GM12873 (cell line): ENCODE measurements around the gene AKAP11.

ENCODE experiments used
- TF ChIP-seq, protein P1 (sequence below): IDR thresholded peaks from 2 replicates; pipeline ENCODE4 v1.5.1; 2012; ENCODE audit warnings: low read depth, mild to moderate bottlenecking, moderate library complexity, low read length, control low read depth; ENCODE audit not compliant: insufficient read depth; ENCODE audit errors: missing control alignments

AKAP11 gene

DNA sequence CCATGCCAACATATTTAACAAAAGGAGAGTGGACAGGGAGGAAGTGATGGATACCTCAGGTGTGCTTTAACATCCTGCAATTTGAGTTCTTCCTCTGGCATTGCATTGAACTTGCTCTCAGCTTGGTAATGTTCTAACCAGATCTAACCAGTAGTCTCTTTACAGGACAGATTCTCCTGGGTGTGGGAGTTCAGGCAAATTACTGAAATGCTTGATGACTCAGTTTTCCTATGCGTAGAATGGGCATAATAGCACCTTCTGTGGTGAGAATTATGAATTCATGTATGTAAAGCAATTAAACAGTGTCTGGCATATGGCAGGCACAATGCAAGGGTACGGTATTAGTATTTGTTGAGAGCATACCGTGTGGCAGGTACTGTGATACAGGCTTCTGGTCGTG, 3.6 kb downstream of the AKAP11 start:
- TF ChIP-seq, protein P1, sequence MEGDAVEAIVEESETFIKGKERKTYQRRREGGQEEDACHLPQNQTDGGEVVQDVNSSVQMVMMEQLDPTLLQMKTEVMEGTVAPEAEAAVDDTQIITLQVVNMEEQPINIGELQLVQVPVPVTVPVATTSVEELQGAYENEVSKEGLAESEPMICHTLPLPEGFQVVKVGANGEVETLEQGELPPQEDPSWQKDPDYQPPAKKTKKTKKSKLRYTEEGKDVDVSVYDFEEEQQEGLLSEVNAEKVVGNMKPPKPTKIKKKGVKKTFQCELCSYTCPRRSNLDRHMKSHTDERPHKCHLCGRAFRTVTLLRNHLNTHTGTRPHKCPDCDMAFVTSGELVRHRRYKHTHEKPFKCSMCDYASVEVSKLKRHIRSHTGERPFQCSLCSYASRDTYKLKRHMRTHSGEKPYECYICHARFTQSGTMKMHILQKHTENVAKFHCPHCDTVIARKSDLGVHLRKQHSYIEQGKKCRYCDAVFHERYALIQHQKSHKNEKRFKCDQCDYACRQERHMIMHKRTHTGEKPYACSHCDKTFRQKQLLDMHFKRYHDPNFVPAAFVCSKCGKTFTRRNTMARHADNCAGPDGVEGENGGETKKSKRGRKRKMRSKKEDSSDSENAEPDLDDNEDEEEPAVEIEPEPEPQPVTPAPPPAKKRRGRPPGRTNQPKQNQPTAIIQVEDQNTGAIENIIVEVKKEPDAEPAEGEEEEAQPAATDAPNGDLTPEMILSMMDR = no peak

DNA sequence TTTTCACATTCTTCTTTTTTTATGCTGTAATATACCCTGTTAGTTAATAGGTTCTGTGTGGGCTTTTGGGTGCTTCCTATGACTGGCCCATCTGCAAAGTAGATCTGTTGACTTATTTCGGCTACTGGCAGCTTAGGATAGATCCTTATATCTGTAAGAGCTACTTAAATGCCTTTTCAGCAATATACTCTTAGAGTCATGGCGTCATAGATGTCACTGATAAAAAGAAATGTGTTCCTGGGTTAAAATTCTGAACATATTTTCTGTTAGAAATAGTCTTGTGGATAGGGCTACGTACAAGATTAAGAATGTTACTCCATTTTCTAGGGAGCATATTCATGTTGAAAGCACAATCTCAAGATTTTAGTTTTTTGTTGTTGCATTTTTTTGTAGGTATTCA, 4.7 kb downstream of the AKAP11 start:
- TF ChIP-seq, protein P1 = no peak

DNA sequence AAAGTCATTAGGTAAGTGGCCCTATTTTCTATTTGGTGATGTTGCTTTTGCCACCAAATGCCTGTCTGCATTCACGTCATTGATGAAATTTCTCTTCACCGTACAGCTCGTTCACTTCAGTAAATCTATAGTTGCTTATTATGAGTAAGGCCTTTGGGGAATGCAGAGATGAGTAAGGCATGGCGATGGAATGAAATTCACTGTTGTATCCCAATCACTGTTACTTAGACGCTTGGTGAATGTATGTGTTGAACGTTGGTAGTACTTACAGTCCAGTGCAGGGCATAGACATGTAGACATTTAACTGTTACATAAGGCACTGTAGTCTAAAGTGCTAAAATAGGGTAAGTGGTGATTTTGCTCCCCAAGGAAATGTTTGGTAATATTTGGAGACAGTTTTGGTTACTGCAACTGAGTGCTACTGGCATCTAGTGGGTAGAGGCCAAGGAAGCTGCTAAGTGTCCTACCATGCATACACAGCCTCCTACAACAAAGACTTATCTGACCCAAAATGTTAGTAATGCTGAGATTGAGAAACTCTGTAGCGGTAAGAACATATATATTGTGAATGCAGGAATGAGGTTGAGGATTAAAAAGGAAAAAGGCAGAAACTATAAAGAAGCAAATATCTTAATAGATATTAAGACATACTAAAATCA, 5.8 kb downstream of the AKAP11 start:
- TF ChIP-seq, protein P1 = no peak

DNA sequence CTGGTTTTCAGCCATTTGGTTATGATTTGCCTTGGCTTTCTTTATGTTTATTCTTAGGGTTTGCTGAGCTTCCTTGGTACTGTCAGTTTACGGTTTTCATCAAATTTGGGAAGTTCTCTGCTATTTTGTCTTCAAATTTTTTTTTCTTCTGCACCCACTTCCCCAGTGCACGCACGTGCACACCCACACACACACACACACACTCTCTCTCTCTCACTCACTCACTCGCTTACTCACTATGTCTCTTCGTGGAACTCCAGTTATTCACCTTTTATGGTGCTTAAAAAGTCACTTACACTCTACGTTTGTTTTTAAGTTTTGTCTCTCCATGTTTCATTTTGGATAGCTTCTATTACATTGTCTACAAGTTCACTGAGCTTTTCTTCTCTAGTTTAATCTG, 7.1 kb downstream of the AKAP11 start:
- TF ChIP-seq, protein P1 = no peak

DNA sequence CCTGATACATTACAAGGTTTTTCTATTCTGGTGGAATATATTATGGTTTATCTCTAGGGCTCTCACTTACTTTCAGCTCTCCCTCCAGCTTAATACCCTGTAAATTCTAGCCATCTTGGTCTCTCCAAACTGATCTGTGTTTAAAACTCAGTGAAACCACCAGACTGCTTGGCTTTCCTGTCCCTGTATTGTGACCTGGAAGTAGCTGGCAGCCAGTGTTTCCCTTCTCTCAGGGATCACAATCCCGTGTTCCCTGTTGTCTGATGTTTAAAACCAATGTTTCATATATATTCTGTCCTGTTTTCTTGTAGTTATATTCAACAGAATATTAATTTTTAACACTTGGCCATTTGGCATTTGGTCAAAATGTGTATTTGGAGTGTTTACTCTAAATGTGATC, 8.0 kb downstream of the AKAP11 start:
- TF ChIP-seq, protein P1 = no peak

DNA sequence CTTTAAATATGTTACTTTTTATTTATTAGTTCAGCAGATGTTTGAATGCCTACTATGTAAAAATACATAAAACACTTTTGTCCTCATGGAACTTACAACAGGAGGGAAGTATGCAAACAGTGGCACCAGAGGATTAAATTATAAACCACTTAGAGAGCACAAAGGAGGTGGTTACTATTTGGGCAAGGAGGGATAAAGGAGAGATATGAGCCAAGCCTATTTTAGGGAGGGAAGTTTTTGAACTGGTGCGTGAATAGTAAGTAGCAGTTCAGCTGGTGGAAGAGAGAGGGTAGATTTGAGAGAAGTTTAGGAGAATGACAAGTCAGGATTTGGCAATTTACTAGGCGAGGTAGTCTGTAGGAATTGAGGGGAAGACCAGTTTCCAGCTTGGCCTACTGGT, 8.6 kb downstream of the AKAP11 start:
- TF ChIP-seq, protein P1 = no peak

DNA sequence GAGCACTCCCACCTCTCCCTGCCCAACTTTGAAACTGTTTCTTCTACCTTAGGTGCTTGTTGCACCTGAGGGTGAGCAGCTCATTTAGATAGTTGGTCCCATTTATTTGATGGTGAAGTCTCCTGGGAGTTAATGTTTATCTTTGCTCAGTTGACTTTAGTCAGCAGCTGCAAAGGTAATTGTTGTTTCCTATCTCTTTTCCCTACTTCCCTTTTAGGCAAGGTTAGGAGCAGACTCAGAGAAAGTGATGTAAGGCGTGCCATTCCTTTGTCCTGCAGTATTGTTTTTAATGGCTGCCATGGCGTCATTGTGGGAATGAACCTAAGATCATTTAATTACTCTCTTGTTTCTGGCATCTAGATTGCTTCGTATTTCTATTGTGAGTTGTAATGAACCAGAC, 11.6 kb downstream of the AKAP11 start:
- TF ChIP-seq, protein P1 = no peak
